ENCODE data around the gene RBMS2.
"Not testable (repeated sequence)": the region's sequence is repeated elsewhere in the genome, so short reads cannot be mapped to it uniquely, and the experiment has no call there.

The RBMS2 gene

DNA sequence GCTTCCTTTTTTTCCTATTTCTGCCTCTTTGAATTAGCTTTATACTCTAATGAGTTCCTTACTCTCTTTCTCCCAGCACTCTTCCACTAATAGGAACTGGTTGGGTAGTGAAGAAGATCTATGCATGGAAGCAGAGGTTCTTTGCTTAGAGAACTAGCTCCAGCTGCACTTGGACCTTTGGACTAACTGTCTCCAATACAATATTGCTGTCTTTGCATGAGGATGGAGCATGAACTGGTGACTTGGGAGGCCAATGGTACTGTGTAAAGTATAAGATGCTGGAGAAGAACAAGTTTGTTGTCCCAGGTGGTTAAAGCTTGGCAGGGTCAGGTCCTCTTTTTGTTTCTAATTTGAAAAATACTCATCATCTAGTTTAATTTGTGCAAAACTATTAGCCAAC, 31.3 kb upstream of the RBMS2 start:
- Histone ChIP-seq H3K4me1 (ENCODE audit: control insufficient read depth in 1 of 2, insufficient read depth in 2 of 2, low read length in 2 of 2) (peaks cover 0 to 9% of the 10 kb centered on the region in 2 donors), H3K4me3 (ENCODE audit: low read depth in 1 of 2, low read length in 2 of 2) (no peak overlapping the region), H3K27me3 (ENCODE audit: low read depth, low read length) (no peaks in the 10 kb centered on the region), H3K27ac (ENCODE audit: low read length) (no peak overlapping the region), H3K9me3 (ENCODE audit: control insufficient read depth in 1 of 2, low read length in 2 of 2) (no peaks in the 10 kb centered on the region), H3K36me3 (ENCODE audit: control insufficient read depth in 1 of 2, insufficient read depth in 2 of 2, low read length in 2 of 2) (no peaks in the 10 kb centered on the region)

DNA sequence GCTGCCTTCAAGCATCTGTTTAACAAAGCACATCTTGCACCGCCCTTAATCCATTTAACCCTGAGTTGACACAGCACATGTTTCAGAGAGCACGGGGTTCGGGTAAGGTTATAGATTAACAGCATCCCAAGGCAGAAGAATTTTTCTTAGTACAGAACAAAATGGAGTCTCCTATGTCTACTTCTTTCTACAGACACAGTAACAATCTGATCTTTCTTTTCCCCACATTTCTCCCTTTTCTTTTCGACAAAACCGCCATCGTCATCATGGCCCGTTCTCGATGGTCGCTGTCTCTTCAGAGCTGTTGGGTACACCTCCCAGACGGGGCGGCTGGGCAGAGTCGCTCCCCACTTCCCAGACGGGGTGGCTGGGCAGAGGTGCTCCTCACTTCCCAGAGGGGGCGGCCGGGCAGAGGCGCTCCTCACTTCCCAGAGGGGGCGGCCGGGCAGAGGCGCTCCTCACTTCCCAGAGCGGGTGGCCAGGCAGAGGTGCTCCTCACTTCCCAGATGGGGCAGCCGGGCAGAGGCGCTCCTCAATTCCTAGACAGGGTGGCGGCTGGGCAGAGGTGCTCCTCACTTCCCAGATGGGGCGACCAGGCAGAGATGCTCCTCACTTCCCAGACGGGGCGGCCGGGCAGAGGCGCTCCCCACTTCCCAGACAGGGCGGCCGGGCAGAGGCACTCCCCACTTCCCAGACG, 28.1 kb upstream of the RBMS2 start:
- H3K4me1 ChIP-seq (ENCODE audit: control insufficient read depth in 1 of 2, insufficient read depth in 2 of 2, low read length in 2 of 2); H3K36me3 ChIP-seq (ENCODE audit: control insufficient read depth in 1 of 2, insufficient read depth in 2 of 2, low read length in 2 of 2); H3K27me3 ChIP-seq (ENCODE audit: low read depth, low read length); H3K4me3 ChIP-seq (ENCODE audit: low read depth in 1 of 2, low read length in 2 of 2); H3K9me3 ChIP-seq (ENCODE audit: control insufficient read depth in 1 of 2, low read length in 2 of 2); H3K27ac ChIP-seq (ENCODE audit: low read length): not testable (repeated sequence)

DNA sequence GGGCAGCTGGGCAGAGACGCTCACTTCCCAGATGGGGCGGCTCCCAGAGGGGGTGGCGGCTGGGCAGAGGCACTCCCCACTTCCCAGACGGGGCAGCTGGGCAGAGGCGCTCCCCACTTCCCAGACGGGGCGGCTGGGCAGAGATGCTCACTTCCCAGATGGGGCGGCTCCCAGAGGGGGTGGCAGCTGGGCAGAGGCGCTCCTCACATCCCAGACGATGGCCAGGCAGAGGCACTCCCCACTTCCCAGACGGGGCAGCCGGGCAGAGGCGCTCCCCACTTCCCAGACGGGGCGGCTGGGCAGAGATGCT, 27.6 kb upstream of the RBMS2 start:
- H3K27ac ChIP-seq (ENCODE audit: low read length); H3K27me3 ChIP-seq (ENCODE audit: low read depth, low read length); H3K9me3 ChIP-seq (ENCODE audit: control insufficient read depth in 1 of 2, low read length in 2 of 2); H3K4me1 ChIP-seq (ENCODE audit: control insufficient read depth in 1 of 2, insufficient read depth in 2 of 2, low read length in 2 of 2); H3K4me3 ChIP-seq (ENCODE audit: low read depth in 1 of 2, low read length in 2 of 2); H3K36me3 ChIP-seq (ENCODE audit: control insufficient read depth in 1 of 2, insufficient read depth in 2 of 2, low read length in 2 of 2): not testable (repeated sequence)

DNA sequence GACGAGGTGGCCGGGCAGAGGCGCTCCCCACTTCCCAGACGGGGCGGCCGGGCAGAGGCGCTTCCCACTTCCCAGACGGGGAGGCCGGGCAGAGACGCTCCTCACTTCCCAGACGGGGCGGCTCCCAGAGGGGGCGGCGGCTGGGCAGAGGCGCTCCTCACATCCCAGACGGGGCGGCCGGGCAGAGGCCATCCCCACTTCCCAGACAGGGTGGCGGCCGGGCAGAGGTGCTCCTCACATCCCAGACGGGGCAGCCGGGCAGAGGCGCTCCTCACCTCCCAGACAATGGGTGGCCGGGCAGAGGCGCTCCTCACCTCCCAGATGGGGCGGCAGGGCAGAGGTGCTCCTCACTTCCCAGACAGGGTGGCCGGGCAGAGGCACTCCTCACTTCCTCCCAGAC, 27.1 kb upstream of the RBMS2 start:
- H3K36me3 ChIP-seq (ENCODE audit: control insufficient read depth in 1 of 2, insufficient read depth in 2 of 2, low read length in 2 of 2); H3K9me3 ChIP-seq (ENCODE audit: control insufficient read depth in 1 of 2, low read length in 2 of 2); H3K27ac ChIP-seq (ENCODE audit: low read length); H3K4me1 ChIP-seq (ENCODE audit: control insufficient read depth in 1 of 2, insufficient read depth in 2 of 2, low read length in 2 of 2); H3K27me3 ChIP-seq (ENCODE audit: low read depth, low read length); H3K4me3 ChIP-seq (ENCODE audit: low read depth in 1 of 2, low read length in 2 of 2): not testable (repeated sequence)

DNA sequence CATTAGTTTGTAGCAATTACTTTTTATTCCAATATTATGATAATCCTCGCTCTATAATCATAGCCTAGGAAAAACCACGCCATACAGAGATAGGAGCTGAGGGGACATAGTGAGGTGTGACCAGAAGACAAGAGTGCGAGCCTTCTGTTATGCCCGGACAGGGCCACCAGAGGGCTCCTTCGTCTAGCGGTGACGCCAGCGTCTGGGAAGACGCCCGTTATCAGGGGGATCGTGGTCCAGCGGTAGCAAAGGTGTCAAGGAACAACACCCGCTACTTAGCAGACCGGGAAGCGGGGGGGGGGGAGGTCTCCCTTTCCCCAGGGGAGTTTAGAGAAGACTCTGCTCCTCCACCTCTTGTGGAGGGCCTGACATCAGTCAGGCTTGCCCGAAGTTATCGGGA, 24.9 kb upstream of the RBMS2 start:
- H3K27me3 ChIP-seq (ENCODE audit: low read depth, low read length); H3K4me3 ChIP-seq (ENCODE audit: low read depth in 1 of 2, low read length in 2 of 2); H3K9me3 ChIP-seq (ENCODE audit: control insufficient read depth in 1 of 2, low read length in 2 of 2); H3K27ac ChIP-seq (ENCODE audit: low read length); H3K36me3 ChIP-seq (ENCODE audit: control insufficient read depth in 1 of 2, insufficient read depth in 2 of 2, low read length in 2 of 2); H3K4me1 ChIP-seq (ENCODE audit: control insufficient read depth in 1 of 2, insufficient read depth in 2 of 2, low read length in 2 of 2): not testable (repeated sequence)

DNA sequence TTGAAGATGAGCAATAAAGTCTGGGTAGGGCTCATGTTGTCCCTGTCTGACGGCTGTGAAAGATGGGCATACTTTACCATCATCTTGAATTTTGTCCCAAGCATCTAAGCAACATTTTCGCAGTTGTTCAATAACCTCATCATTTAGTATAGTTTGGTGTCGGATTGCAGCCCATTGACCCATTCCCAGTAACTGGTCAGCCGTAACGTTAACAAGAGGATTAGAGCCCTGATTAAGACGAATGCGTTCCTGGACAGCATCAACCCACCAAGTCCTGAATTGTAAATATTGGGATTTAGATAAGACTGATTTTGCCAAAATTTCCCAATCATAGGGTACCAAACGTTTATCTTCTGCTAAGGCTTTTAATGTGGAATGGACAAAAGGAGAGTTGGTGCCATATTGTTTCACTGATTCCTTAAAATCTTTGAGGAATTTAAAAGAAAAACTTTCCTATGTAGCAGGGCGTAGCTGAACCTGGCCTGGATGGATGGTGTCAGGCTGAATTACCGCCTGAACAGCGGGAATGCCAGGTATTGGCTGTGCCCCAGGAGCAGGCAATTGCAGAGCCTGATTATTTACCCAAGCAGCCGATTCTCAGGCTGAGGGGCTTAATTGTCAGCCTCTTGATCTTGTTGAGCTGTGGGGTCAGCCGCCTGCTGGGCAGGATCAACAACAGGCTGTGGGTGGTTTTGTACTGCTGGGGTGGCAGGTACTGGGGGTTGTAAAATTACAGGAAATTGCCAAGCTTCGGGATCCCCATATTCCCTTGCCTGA, 23.3 kb upstream of the RBMS2 start:
- H3K4me1 ChIP-seq (ENCODE audit: control insufficient read depth in 1 of 2, insufficient read depth in 2 of 2, low read length in 2 of 2); H3K9me3 ChIP-seq (ENCODE audit: control insufficient read depth in 1 of 2, low read length in 2 of 2); H3K27me3 ChIP-seq (ENCODE audit: low read depth, low read length); H3K36me3 ChIP-seq (ENCODE audit: control insufficient read depth in 1 of 2, insufficient read depth in 2 of 2, low read length in 2 of 2); H3K4me3 ChIP-seq (ENCODE audit: low read depth in 1 of 2, low read length in 2 of 2); H3K27ac ChIP-seq (ENCODE audit: low read length): not testable (repeated sequence)

DNA sequence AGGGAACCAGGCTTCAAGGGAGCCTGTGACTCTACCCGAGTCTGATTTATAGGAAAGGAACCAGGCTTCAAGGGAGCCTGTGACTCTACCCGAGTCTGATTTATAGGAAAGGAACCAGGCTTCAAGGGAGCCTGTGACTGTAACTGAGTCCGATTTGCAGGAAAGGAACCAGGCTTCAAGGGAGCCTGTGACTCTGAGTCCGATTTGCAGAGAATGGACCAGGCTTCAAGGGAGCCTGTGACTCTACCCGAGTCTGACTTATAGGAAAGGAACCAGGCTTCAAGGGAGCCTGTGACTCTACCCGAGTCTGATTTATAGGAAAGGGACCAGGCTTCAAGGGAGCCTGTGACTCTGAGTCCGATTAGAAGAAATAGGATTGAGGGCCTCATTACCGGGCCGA, 22.2 kb upstream of the RBMS2 start:
- not testable (repeated sequence) for H3K27me3 ChIP-seq (ENCODE audit: low read depth, low read length); H3K4me1 ChIP-seq (ENCODE audit: control insufficient read depth in 1 of 2, insufficient read depth in 2 of 2, low read length in 2 of 2); H3K4me3 ChIP-seq (ENCODE audit: low read depth in 1 of 2, low read length in 2 of 2); H3K36me3 ChIP-seq (ENCODE audit: control insufficient read depth in 1 of 2, insufficient read depth in 2 of 2, low read length in 2 of 2); H3K9me3 ChIP-seq (ENCODE audit: control insufficient read depth in 1 of 2, low read length in 2 of 2); H3K27ac ChIP-seq (ENCODE audit: low read length)

DNA sequence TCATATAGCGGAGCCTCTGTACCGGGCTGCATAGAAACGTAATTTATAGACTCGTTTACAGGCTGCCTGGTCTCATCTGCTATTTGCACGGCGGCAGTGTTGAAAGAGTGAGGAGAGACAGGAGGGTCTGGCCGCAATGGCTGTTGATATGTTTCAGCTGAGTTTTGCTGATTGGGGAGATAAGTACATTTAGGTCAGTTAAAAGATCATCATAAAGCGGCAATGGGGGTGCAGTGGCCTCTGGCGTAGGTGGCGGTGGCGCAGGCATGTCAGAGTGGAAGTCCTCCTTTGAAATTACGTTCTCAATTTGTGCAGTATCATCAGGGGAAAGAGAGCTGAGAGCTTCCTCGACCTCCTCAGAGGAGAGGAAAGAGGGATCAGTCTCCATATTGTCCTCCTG, 21.7 kb upstream of the RBMS2 start:
- not testable (repeated sequence) for H3K27me3 ChIP-seq (ENCODE audit: low read depth, low read length); H3K4me1 ChIP-seq (ENCODE audit: control insufficient read depth in 1 of 2, insufficient read depth in 2 of 2, low read length in 2 of 2); H3K4me3 ChIP-seq (ENCODE audit: low read depth in 1 of 2, low read length in 2 of 2); H3K9me3 ChIP-seq (ENCODE audit: control insufficient read depth in 1 of 2, low read length in 2 of 2); H3K27ac ChIP-seq (ENCODE audit: low read length); H3K36me3 ChIP-seq (ENCODE audit: control insufficient read depth in 1 of 2, insufficient read depth in 2 of 2, low read length in 2 of 2)

DNA sequence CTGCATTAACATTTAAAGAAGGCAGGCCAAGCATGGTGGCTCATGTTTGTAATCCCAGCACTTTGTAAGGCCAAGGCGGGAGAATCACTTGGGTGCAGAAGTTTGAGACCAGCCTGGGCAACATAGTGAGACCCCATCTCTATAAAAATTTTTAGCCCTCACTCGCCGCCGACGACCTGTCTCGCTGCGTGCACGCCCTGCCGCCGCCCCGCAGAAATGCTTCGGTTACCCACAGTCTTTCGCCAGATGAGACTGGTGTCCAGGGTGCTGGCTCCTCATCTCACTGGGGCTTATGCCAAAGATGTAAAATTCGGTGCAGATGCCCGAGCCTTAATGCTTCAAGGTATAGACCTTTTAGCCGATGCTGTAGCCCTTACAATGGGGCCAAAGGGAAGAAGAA, 10.8 kb upstream of the RBMS2 start:
- H3K27me3 ChIP-seq (ENCODE audit: low read depth, low read length): no peaks in the 10 kb centered on the region
- no peaks in the 10 kb centered on the region for H3K9me3 ChIP-seq (ENCODE audit: control insufficient read depth in 1 of 2, low read length in 2 of 2)
- no peaks in the 10 kb centered on the region for H3K4me1 ChIP-seq (ENCODE audit: control insufficient read depth in 1 of 2, insufficient read depth in 2 of 2, low read length in 2 of 2)
- no peaks in the 10 kb centered on the region for H3K36me3 ChIP-seq (ENCODE audit: control insufficient read depth in 1 of 2, insufficient read depth in 2 of 2, low read length in 2 of 2)
- H3K4me3 ChIP-seq (ENCODE audit: low read depth in 1 of 2, low read length in 2 of 2): no peak overlapping the region
- no peak overlapping the region for H3K27ac ChIP-seq (ENCODE audit: low read length)

DNA sequence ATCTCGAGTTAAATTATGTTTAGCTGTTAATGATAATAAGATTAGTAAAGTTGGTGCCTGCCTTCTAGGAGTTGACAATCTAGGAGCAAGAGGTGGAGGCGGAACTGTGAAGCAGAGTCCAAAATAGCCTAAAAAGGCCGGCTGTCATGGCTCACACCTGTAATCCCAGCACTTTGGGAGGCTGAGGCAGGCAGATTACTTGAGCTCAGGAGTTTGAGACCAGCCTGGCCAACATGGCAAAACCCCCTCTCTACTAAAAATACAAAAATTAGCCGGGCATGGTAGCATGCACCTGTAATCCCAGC, 7.7 kb upstream of the RBMS2 start:
- H3K4me3 ChIP-seq (ENCODE audit: low read depth in 1 of 2, low read length in 2 of 2); H3K36me3 ChIP-seq (ENCODE audit: control insufficient read depth in 1 of 2, insufficient read depth in 2 of 2, low read length in 2 of 2); H3K27me3 ChIP-seq (ENCODE audit: low read depth, low read length); H3K9me3 ChIP-seq (ENCODE audit: control insufficient read depth in 1 of 2, low read length in 2 of 2); H3K27ac ChIP-seq (ENCODE audit: low read length); H3K4me1 ChIP-seq (ENCODE audit: control insufficient read depth in 1 of 2, insufficient read depth in 2 of 2, low read length in 2 of 2): not testable (repeated sequence)

DNA sequence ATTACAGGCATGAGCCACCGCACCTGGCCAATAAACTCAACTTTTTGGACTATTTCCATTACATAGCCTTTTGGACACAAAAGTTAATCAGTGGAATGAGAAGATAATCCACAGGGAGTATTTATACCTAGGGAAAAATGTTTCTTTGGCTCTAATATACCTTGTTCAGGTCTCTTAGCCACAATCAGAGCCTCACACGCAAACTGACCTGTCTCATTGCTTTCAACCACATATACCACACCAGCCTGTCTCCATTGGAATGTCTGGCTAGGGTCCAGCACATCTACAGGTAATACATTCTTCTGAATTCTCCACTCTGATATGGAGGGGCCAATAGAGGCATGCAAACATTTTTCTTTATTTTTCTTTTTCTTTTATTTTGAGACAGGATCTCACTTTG, 3.8 kb upstream of the RBMS2 start:
- Histone ChIP-seq H3K27ac (ENCODE audit: low read length) (no peak overlapping the region), H3K4me1 (ENCODE audit: control insufficient read depth in 1 of 2, insufficient read depth in 2 of 2, low read length in 2 of 2) (no peaks in the 10 kb centered on the region), H3K27me3 (ENCODE audit: low read depth, low read length) (no peaks in the 10 kb centered on the region), H3K9me3 (ENCODE audit: control insufficient read depth in 1 of 2, low read length in 2 of 2) (no peaks in the 10 kb centered on the region), H3K4me3 (ENCODE audit: low read depth in 1 of 2, low read length in 2 of 2) (no peak overlapping the region), H3K36me3 (ENCODE audit: control insufficient read depth in 1 of 2, insufficient read depth in 2 of 2, low read length in 2 of 2) (peaks cover 0 to 9% of the 10 kb centered on the region in 2 donors)

DNA sequence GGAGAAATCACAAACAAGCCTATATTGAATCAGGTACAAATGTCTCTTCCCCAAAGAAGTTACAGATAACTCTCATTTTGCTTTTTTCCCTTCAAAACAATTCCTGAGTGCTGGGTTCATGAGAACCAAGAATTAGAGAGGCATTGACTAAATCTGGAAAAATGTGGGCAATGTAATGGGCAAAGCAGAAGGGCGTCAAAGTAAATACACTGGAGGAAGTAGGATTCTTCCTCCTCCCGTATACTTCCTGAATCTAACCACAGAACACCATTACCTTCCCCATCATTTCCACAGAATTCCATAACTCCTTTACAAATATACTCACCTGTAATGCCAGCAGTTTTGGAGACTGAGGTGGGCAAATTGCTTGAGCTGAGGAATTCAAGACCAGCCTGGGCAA, 3.0 kb upstream of the RBMS2 start:
- Histone ChIP-seq H3K27ac (ENCODE audit: low read length) (no peak overlapping the region), H3K27me3 (ENCODE audit: low read depth, low read length) (no peaks in the 10 kb centered on the region), H3K4me1 (ENCODE audit: control insufficient read depth in 1 of 2, insufficient read depth in 2 of 2, low read length in 2 of 2) (no peaks in the 10 kb centered on the region), H3K9me3 (ENCODE audit: control insufficient read depth in 1 of 2, low read length in 2 of 2) (no peaks in the 10 kb centered on the region), H3K4me3 (ENCODE audit: low read depth in 1 of 2, low read length in 2 of 2) (no peak overlapping the region), H3K36me3 (ENCODE audit: control insufficient read depth in 1 of 2, insufficient read depth in 2 of 2, low read length in 2 of 2) (peaks cover 0 to 9% of the 10 kb centered on the region in 2 donors)

All from muscle layer of duodenum (tissue), 2 donors.